HepG2 (cell line): ENCODE data around the gene ACOXL. TPM values are rescaled to one million over a fixed set of nuclear protein-coding genes. Genes with fewer than 3 reads are reported as not detected.

Experiments
- ATAC-seq: fragments of 200-7000 bp; cut with Tn5 transposase; 3 replicates; pipeline ENCODE4 v1.9.1; 2020; ENCODE audit warnings: mild to moderate bottlenecking, moderate library complexity
- BruUV-seq: library from RNA; stranded (reverse); fragments of 400-500 nt; replicated peaks from 2 replicates; lab custom pipeline; 2021; lab: Mats Ljungman, UMichigan
- CTCF ChIA-PET: fragments of 300-600 bp; formaldehyde crosslinking; extraction: SDS; loops from one replicate; lab custom pipeline; 2021; ENCODE audit warnings: low total read pairs, inconsistent platforms, low intra/inter-chr PET ratio; lab: Yijun Ruan, JAX
- POLR2A ChIA-PET: fragments of 350-600 bp; sonication (Branson Sonifier 250); formaldehyde crosslinking; loops from one replicate; lab custom pipeline; 2020; ENCODE audit warnings: antibody characterized with exemption, inconsistent platforms; lab: Yijun Ruan, JAX
- DNase-seq: peaks from one replicate; pipeline ENCODE4 v3.0.0-alpha.2; 2015; ENCODE audit warnings: low spot score
- FAIRE-seq: peaks from 3 replicates; lab custom pipeline; 2011; peaks lifted over from hg19 to GRCh38; lab: Jason Lieb, UNC
- H2AFZ ChIP-seq: one replicate; pipeline ENCODE4 v1.6.1; 2011; ENCODE audit warnings: low read length, inconsistent platforms
- H3K27ac ChIP-seq: fragments of 300-600 bp; 3 replicates; pipeline ENCODE4 v1.8.0; 2011; ENCODE audit warnings: mixed run types, mild to moderate bottlenecking, mixed read lengths, low read length, inconsistent platforms; ENCODE audit not compliant: insufficient read depth; ENCODE audit errors: extremely low read length
- H3K27me3 ChIP-seq, 2 experiments: fragments of 200-600 bp in 1 of 2; 2 replicates in 1 of 2; 3 replicates in 1 of 2; pipeline versions ENCODE4 v1.6.0 to v1.8.0; 2011; ENCODE audit warnings: low read length in 2 of 2, mild to moderate bottlenecking in 2 of 2, moderate library complexity in 2 of 2, inconsistent platforms in 1 of 2; ENCODE audit not compliant: insufficient read depth in 2 of 2, control insufficient read depth in 1 of 2
- H3K36me3 ChIP-seq, 2 experiments: fragments of 200-600 bp in 1 of 2; replicated peaks in 1 of 2; 2 replicates in 1 of 2; 3 replicates in 1 of 2; pipeline versions ENCODE4 v1.5.1 to v1.8.0; 2011; ENCODE audit warnings: low read length in 2 of 2, inconsistent platforms in 1 of 2; ENCODE audit not compliant: insufficient read depth in 2 of 2, control insufficient read depth in 1 of 2
- H3K4me1 ChIP-seq: 2 replicates; pipeline ENCODE4 v1.5.1; 2012; ENCODE audit warnings: low read length, inconsistent platforms; ENCODE audit not compliant: insufficient read depth
- H3K4me2 ChIP-seq: 2 replicates; pipeline ENCODE4 v1.6.0; 2011; ENCODE audit warnings: low read depth, low read length, inconsistent platforms
- H3K4me3 ChIP-seq, 3 experiments: fragments of 200-600 bp in 1 of 3; sonication (generic), shearing (Covaris generic) in 1 of 3; replicated peaks in 1 of 3; 2 replicates each; pipeline ENCODE4 v1.5.1; 2011 to 2016; ENCODE audit warnings: low read length in 3 of 3, inconsistent platforms in 2 of 3, low read depth in 2 of 3, mild to moderate bottlenecking in 2 of 3, control low read depth in 1 of 3, mixed read lengths in 1 of 3; ENCODE audit not compliant: insufficient read depth in 1 of 3
- H3K79me2 ChIP-seq: one replicate; pipeline ENCODE4 v1.6.1; 2011; ENCODE audit warnings: low read length, inconsistent platforms; ENCODE audit not compliant: insufficient read depth
- H3K9ac ChIP-seq: 2 replicates; pipeline ENCODE4 v1.6.0; 2011; ENCODE audit warnings: mild to moderate bottlenecking, low read depth, low read length, inconsistent platforms; ENCODE audit not compliant: insufficient read depth
- H3K9me3 ChIP-seq: 2 replicates; pipeline ENCODE4 v1.5.1; 2012; ENCODE audit warnings: mild to moderate bottlenecking, low read length
- H4K20me1 ChIP-seq: 2 replicates; pipeline ENCODE4 v1.6.0; 2011; ENCODE audit warnings: inconsistent platforms, mild to moderate bottlenecking, low read length, moderate library complexity; ENCODE audit not compliant: insufficient read depth
- ASH2L ChIP-seq: fragments of 300-600, 200-600 bp; sonication (generic); IDR thresholded peaks from 2 replicates; pipeline ENCODE4 v1.7.0; 2017; ENCODE audit warnings: low read depth, mild to moderate bottlenecking, moderate library complexity, mixed read lengths, low read length; ENCODE audit not compliant: insufficient read length
- ELF1 ChIP-seq: sonication (generic); formaldehyde crosslinking; IDR thresholded peaks from 2 replicates; pipeline ENCODE4 v1.4.0; 2020; ENCODE audit warnings: missing genetic modification reagents
- KLF15 ChIP-seq: sonication (generic); formaldehyde crosslinking; IDR thresholded peaks from 2 replicates; pipeline ENCODE4 v1.8.1; 2023; ENCODE audit warnings: borderline replicate concordance, mild to moderate bottlenecking, inconsistent platforms, missing genetic modification reagents, mixed read lengths
- KLF16 ChIP-seq, 2 experiments: sonication (generic) in 1 of 2; formaldehyde crosslinking in 1 of 2; IDR thresholded peaks; 2 replicates each; pipeline versions ENCODE4 v1.6.1 to v1.8.0; 2016 to 2023; ENCODE audit warnings: missing genetic modification reagents in 2 of 2, missing compliant biosample characterization in 1 of 2
- RBFOX2 ChIP-seq: fragments of 200-400 bp; formaldehyde crosslinking; IDR thresholded peaks from 2 replicates; pipeline ENCODE4 v1.6.1; 2017; ENCODE audit warnings: low read depth, mild to moderate bottlenecking, low read length
- RELA ChIP-seq: sonication (generic); formaldehyde crosslinking; IDR thresholded peaks from 2 replicates; pipeline ENCODE4 v1.4.0; 2020; ENCODE audit warnings: missing genetic modification reagents
- SETDB1 ChIP-seq: sonication (generic); formaldehyde crosslinking; IDR thresholded peaks from 2 replicates; pipeline ENCODE4 v1.5.1; 2020; ENCODE audit warnings: missing genetic modification reagents, mild to moderate bottlenecking, borderline replicate concordance
- ZBTB7A ChIP-seq: sonication (generic); formaldehyde crosslinking; IDR thresholded peaks from 2 replicates; pipeline ENCODE4 v1.8.0; 2022; ENCODE audit warnings: mild to moderate bottlenecking, missing genetic modification reagents
- ZNF17 ChIP-seq: sonication (generic); formaldehyde crosslinking; IDR thresholded peaks from 2 replicates; pipeline ENCODE4 v1.5.0; 2020; ENCODE audit warnings: mild to moderate bottlenecking, missing genetic modification reagents
- ZNF44 ChIP-seq: sonication (generic); formaldehyde crosslinking; IDR thresholded peaks from 2 replicates; pipeline ENCODE4 v1.5.1; 2020; ENCODE audit warnings: mild to moderate bottlenecking, missing genetic modification reagents
- WGBS: methylation state at CpG from one replicate; pipeline ENCODE4 v1.1.6; 2017; ENCODE audit warnings: low lambda C conversion rate; 5-methylcytosine and 5-hydroxymethylcytosine counted together
- in situ Hi-C: cut with HindIII; loops from 2 replicates; pipeline ENCODE4 v1.10.0; 2017; ENCODE audit warnings: low pct_unique_long_range_greater_than_20kb; ENCODE audit not compliant: extremely low pct_ligation_motif_present
- intact Hi-C: fragments of 100-400 bp; cut with micrococcal nuclease; formaldehyde crosslinking; loops from one replicate; pipeline ENCODE4 v1.10.0; 2022; ENCODE audit not compliant: unreplicated experiment
- polyA plus RNA-seq, 8 experiments: library from polyadenylated mRNA; depleted of rRNA in 3 of 8; stranded (reverse) in 7 of 8; unstranded in 1 of 8; fragments of >200 nt; fragmentation: Illumina TruSeq in 4 of 8; extraction: Trizol in 4 of 8; gene quantifications; 2 replicates each; pipeline versions ENCODE4 v1.2.1 to v1.2.3, GENCODE V29; 2011 to 2016; ENCODE audit warnings: low read depth in 4 of 8, missing spikeins in 1 of 8, mixed read lengths in 1 of 8; ENCODE audit not compliant: insufficient read depth in 1 of 8
- total RNA-seq, 5 experiments: library from RNA; depleted of rRNA; stranded (reverse); fragments of >200 nt; fragmentation: Illumina TruSeq; extraction: Trizol; gene quantifications; 2 replicates each; pipeline ENCODE4 v1.2.3, GENCODE V29; 2016; ENCODE audit warnings: low read depth in 1 of 5
- TF ChIP-seq, protein P1 (sequence below), 2 experiments: sonication (generic) in 1 of 2; formaldehyde crosslinking in 1 of 2; IDR thresholded peaks; 2 replicates each; pipeline versions ENCODE4 v1.4.0 to v1.6.1; 2016 to 2020; ENCODE audit warnings: borderline replicate concordance in 1 of 2, low read depth in 1 of 2, mild to moderate bottlenecking in 1 of 2, missing genetic modification reagents in 1 of 2
- TF ChIP-seq, protein P2 (sequence below): sonication (generic); formaldehyde crosslinking; IDR thresholded peaks from 2 replicates; pipeline ENCODE4 v1.4.0; 2020; ENCODE audit warnings: missing genetic modification reagents, borderline replicate concordance
- TF ChIP-seq, protein P3 (sequence below): sonication (generic); formaldehyde crosslinking; IDR thresholded peaks from 2 replicates; pipeline ENCODE4 v1.4.0; 2020; ENCODE audit warnings: mild to moderate bottlenecking, missing genetic modification reagents

Gene ACOXL
- total and polyA plus RNA-seq, 2 of the 13 experiments (the other 11 are each of a cell fraction or from before 2014, with no cell fraction given), result not detected

DNA sequence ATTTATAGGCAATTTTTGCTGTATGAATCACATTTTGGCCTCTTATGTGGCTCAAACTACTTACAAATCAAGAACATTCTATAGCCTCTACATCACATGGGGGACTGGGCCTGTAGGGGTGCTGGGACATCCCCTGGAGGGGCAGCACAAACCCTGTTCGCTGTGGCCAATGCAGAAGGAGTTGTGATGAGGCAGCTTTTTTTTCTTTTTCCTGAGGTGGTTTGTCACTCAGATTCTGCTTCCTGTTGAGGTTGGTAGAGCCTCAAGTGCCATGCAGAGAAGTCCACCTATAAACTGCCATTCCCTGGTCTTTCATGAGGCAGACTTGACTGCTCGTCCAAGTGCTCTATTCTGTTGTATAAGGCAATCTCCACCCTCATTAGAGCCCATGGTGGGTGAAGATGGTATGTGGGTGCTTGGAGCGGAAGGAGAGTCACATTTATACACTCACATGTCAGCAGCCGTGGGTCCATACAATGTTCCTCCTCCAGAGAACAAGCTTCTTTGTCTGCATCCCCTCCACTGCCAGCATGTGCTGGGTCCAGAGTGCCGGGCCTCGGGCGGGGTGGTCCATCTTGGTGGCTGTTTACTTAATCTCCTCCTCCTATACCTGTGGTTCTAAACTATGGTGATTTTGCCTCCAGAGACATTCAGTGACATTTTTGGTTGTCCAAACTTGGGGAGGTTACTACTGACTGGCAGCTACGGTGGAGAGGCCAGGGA is 120.3 kb downstream of the ACOXL start:
- BruUV-seq, result no TSS peak
- H3K4me3 ChIP-seq, result no peak overlapping the region
- in situ Hi-C loops, result no loop called here
- DNase-seq, result no peak
- peaks cover 6% of the 10 kb centered on the region; the same call in 1 of the 2 replicates for H3K4me1 ChIP-seq
- H2AFZ ChIP-seq, result no peak overlapping the region
- ATAC-seq, result no peak
- ChIA-PET CTCF (interaction anchor here (1.9 kb wide), 1 partner anchor 41 kb away, joined by 6 read pairs; no protein-coding TSS in a partner anchor), POLR2A (no interaction called here)
- H3K36me3 ChIP-seq, result no peaks in the 10 kb centered on the region
- no peak for FAIRE-seq
- TF ChIP-seq KLF15 (CRISPR knock-in tag) (no peak), SETDB1 (CRISPR knock-in tag) (no peak), RELA (no peak), ELF1 (CRISPR knock-in tag) (no peak), ZNF17 (CRISPR knock-in tag) (no peak), KLF16 (CRISPR knock-in tag; IDR thresholded peaks at IDR 0.05) (no peak), ASH2L (no peak), ZNF44 (no peak), RBFOX2 (no peak), ZBTB7A (CRISPR knock-in tag) (no peak)
- TF ChIP-seq, protein P1, sequence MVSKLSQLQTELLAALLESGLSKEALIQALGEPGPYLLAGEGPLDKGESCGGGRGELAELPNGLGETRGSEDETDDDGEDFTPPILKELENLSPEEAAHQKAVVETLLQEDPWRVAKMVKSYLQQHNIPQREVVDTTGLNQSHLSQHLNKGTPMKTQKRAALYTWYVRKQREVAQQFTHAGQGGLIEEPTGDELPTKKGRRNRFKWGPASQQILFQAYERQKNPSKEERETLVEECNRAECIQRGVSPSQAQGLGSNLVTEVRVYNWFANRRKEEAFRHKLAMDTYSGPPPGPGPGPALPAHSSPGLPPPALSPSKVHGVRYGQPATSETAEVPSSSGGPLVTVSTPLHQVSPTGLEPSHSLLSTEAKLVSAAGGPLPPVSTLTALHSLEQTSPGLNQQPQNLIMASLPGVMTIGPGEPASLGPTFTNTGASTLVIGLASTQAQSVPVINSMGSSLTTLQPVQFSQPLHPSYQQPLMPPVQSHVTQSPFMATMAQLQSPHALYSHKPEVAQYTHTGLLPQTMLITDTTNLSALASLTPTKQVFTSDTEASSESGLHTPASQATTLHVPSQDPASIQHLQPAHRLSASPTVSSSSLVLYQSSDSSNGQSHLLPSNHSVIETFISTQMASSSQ (IDR thresholded peaks at IDR 0.05; ENCODE audit: low read depth), result no peak
- TF ChIP-seq, protein P1 (CRISPR knock-in tag; IDR thresholded peaks at IDR 0.05; ENCODE audit: borderline replicate concordance), result no peak
- TF ChIP-seq, protein P2, sequence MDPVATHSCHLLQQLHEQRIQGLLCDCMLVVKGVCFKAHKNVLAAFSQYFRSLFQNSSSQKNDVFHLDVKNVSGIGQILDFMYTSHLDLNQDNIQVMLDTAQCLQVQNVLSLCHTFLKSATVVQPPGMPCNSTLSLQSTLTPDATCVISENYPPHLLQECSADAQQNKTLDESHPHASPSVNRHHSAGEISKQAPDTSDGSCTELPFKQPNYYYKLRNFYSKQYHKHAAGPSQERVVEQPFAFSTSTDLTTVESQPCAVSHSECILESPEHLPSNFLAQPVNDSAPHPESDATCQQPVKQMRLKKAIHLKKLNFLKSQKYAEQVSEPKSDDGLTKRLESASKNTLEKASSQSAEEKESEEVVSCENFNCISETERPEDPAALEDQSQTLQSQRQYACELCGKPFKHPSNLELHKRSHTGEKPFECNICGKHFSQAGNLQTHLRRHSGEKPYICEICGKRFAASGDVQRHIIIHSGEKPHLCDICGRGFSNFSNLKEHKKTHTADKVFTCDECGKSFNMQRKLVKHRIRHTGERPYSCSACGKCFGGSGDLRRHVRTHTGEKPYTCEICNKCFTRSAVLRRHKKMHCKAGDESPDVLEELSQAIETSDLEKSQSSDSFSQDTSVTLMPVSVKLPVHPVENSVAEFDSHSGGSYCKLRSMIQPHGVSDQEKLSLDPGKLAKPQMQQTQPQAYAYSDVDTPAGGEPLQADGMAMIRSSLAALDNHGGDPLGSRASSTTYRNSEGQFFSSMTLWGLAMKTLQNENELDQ (CRISPR knock-in tag), result no peak
- TF ChIP-seq, protein P3, sequence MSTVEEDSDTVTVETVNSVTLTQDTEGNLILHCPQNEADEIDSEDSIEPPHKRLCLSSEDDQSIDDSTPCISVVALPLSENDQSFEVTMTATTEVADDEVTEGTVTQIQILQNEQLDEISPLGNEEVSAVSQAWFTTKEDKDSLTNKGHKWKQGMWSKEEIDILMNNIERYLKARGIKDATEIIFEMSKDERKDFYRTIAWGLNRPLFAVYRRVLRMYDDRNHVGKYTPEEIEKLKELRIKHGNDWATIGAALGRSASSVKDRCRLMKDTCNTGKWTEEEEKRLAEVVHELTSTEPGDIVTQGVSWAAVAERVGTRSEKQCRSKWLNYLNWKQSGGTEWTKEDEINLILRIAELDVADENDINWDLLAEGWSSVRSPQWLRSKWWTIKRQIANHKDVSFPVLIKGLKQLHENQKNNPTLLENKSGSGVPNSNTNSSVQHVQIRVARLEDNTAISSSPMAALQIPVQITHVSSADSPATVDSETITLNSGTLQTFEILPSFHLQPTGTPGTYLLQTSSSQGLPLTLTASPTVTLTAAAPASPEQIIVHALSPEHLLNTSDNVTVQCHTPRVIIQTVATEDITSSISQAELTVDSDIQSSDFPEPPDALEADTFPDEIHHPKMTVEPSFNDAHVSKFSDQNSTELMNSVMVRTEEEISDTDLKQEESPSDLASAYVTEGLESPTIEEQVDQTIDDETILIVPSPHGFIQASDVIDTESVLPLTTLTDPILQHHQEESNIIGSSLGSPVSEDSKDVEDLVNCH, result no peak
- H3K4me2 ChIP-seq, result no peak overlapping the region
- WGBS, result 45% methylated on average over 8 of the region's 8 CpGs
- H4K20me1 ChIP-seq, result no peaks in the 10 kb centered on the region
- intact Hi-C loops, result loop anchor here (5.0 kb wide), 1 partner anchor 35 kb away; no protein-coding TSS in a partner anchor
- no peaks in the 10 kb centered on the region for H3K9me3 ChIP-seq
- no peaks in the 10 kb centered on the region for H3K79me2 ChIP-seq
- no peak overlapping the region for H3K27ac ChIP-seq
- H3K9ac ChIP-seq, result no peak overlapping the region
- H3K27me3 ChIP-seq, result peaks cover 1 to 41% of the 10 kb centered on the region in 2 experiments; a peak in 3 of 5 replicates
